ENCODE results near the gene PM20D1.

PM20D1 gene

GRCh38 chr1:205803986-205804385 is 45.9 kb downstream of the PM20D1 start:
- DNase-seq: no peak

GRCh38 chr1:205802060-205802459 is 47.9 kb downstream of the PM20D1 start:
- no peak for DNase-seq

- DNase-seq: no peak
These were observed 48.8 kb downstream of the PM20D1 start for GRCh38 chr1:205800981-205801703.

- no peak for DNase-seq
These were observed 49.5 kb downstream of the PM20D1 start for GRCh38 chr1:205800427-205800826.

- no peak for DNase-seq
These were observed 51.4 kb downstream of the PM20D1 start for GRCh38 chr1:205798577-205798976.

- DNase-seq: no peak
These were observed 52.8 kb downstream of the PM20D1 start for GRCh38 chr1:205797168-205797567.

GRCh38 chr1:205794011-205794730 is 55.8 kb downstream of the PM20D1 start:
- no peak for DNase-seq

- no peak for DNase-seq
These were observed 56.8 kb downstream of the PM20D1 start for GRCh38 chr1:205792961-205793673.

GRCh38 chr1:205792481-205792881 is 57.5 kb downstream of the PM20D1 start:
- DNase-seq: no peak

GRCh38 chr1:205791568-205792180 is 58.3 kb downstream of the PM20D1 start:
- DNase-seq: no peak

GRCh38 chr1:205787287-205787916 is 62.5 kb downstream of the PM20D1 start:
- DNase-seq: no peak

GRCh38 chr1:205786601-205787000 is 63.3 kb downstream of the PM20D1 start:
- no peak for DNase-seq

- no peak for DNase-seq
These were observed 64.5 kb downstream of the PM20D1 start for GRCh38 chr1:205785446-205785845.

- DNase-seq: no peak
These were observed 66.0 kb downstream of the PM20D1 start for GRCh38 chr1:205783904-205784303.

- DNase-seq: no peak
These were observed 66.5 kb downstream of the PM20D1 start for GRCh38 chr1:205783433-205783795.

- DNase-seq: no peak
These were observed 67.1 kb downstream of the PM20D1 start for GRCh38 chr1:205782627-205783432.

- no peak for DNase-seq
These were observed 69.6 kb downstream of the PM20D1 start for GRCh38 chr1:205780335-205780734.
